GM20431 (cell line): ENCODE results near the gene VRK3.
"Not testable (repeated sequence)": the region's sequence is repeated elsewhere in the genome, so short reads cannot be mapped to it uniquely, and the experiment has no call there.

ENCODE experiments used
- in situ Hi-C: fragments of 300-500 bp; cut with MseI, MboI; formaldehyde crosslinking; loops from one replicate; pipeline ENCODE4 v1.15.0; 2020; ENCODE audit warnings: low sequenced_read_pairs; ENCODE audit not compliant: unreplicated experiment

Gene VRK3

DNA sequence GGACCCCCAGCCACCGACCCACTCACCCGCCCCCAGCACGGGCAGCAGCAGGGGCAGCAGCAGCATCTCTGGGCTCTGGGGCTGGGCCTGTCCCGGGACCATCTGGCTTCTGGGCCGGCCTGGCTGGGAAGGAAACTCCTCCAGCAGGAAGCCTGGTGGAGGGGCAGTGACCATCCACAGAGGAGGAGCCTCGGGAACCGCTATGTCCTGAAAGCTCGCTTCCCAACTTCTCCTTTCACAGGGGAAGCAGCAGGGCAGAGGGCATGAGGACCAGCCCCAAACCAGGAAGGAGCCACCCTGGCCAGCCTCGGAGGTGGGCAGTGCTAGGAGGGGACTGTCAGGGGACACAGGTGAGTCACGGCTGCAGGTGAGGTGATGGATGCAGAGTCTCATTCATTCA, 64.2 kb downstream of the VRK3 start, which contains the start of gene SIGLEC11:
Gene SIGLEC11, minus strand, starts transcription at position 193 of the 400 bp plus-strand sequence. Its CDS starts 91 bp downstream, at position 102.
- in situ Hi-C loops, result not testable (repeated sequence)

GRCh38 chr19:49959892-49960291, 65.3 kb downstream of the VRK3 start:
- in situ Hi-C loops, result not testable (repeated sequence)

- in situ Hi-C loops, result not testable (repeated sequence)
Observed at GRCh38 chr19:49958596-49958995, 66.6 kb downstream of the VRK3 start.

DNA sequence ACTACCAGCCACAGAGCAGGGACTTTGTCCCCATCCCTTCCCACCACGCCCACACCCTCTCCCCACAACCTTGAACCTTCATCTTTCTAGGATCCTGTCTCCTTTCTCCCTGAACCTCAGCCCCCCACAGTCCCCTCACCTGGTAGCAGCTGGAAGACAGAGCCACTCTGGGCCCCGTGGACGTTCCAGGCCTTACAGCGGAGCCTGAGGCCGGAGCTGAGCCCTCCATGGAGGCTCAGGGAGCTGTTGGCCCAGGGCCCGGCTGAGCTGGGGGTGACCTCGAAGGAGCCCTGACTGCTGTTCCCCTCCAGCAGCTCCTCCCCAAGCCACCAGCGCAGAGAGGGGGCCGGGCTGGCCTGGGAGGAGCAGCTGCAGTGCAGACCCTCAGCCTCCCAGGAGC, 67.0 kb downstream of the VRK3 start:
- in situ Hi-C loops, result not testable (repeated sequence)

- in situ Hi-C loops, result no loop called here
Observed at GRCh38 chr19:49957262-49957915, 67.8 kb downstream of the VRK3 start.

GRCh38 chr19:49956115-49956495, 69.1 kb downstream of the VRK3 start:
- in situ Hi-C loops, result no loop called here

- in situ Hi-C loops, result no loop called here
Observed at GRCh38 chr19:49954933-49955332, 70.2 kb downstream of the VRK3 start.

DNA sequence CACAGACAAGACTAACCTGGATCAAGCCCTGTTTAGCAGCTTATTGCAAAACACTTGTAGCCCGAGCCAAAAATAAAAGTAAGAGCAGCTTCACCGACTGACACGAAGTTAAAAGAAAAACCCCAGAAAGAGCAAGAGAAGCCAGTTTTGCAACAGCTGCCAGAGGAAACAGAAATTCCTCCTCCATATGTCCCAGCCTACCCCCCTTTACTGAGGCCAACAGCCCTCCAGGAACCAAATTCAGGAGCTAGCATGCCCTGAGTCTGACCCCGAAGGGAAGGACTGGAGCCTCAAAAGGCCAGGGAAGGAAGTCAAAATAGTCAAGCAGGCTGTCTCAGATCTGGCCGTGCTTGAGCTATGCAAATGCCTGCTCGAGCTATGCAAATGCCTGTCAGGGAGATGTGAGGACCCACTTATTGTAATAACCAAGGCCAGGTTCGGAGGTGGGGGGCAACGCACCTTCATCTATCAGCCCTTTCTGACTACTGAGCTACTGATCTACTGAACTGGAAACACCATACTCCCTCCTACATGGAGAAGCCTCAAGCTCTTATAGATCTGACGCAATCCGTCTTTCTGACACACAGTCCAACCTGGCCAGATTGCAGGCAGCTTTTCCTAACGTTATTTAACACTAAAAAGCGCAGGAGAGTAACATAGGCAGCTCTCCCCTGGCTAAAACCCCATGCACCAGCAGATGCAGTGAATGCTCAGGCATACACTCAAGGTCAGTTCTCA, 70.9 kb downstream of the VRK3 start:
- in situ Hi-C loops, result no loop called here

DNA sequence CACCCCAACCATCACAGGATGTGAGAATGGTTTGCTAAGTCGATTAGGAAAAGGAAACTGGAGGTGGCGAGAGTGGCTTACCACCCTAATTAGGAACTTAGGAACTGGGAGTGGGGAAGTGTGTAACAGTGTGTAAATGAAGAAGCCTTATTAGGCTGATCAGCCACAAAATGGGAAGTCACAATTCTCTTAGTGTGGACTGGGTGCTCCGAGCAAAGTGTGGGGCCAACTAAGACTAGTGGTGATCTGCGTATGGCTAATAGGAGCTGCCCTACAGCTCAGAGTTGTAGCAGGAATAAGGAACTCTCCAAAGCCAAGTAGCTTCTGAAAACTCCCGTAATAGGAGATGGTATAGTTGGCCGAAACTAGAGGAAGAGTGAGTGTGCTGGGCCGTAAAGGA, 71.8 kb downstream of the VRK3 start:
- in situ Hi-C loops, result no loop called here

- in situ Hi-C loops, result no loop called here
Observed at GRCh38 chr19:49952906-49953305, 72.3 kb downstream of the VRK3 start.

DNA sequence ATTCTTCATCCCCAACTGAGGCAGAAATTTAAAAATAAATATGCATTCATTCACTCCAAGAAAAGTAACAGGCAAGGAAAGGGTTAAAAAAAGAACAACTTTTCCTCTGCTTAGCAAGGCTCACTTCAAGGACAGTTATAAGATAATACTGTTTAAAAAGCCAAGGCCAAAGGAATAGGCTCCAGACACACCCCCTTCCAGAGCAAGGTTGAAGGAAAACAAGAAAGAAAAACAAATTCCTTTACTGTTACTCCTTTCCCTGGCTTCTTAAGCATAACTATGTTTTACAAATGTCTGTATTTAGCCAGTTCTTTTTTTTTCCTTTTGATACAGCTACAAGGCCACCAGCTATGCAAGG, 72.7 kb downstream of the VRK3 start:
- in situ Hi-C loops, result no loop called here

GRCh38 chr19:49951806-49952478, 73.2 kb downstream of the VRK3 start:
- in situ Hi-C loops, result no loop called here

DNA sequence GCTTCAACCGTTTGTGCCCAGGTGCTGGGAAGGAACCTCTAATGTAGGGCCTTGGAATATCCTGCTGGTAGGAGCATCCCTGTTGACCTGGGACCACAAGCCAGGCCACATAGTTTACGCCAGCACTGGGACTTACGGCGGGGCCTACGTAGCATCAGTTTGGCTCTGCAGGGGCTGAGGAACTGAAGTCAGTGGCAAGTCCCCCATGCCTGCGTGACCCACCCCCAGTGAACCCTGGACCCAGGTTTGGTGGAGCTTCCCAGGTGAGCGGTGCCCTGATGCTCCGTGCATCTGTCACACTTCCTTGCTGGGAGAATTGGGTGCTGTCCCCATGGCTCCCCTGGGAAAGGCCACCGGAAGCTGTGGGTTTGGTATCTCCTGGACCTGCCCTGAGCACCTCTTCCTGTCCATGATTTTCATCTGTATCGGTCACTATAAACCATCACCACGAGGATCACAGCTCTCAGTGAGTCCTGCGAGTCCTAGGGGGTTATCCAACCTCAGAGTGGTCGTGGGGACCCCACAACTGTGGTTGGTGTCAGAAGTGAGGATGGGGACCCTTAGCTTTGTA, 74.1 kb downstream of the VRK3 start:
- in situ Hi-C loops, result no loop called here

DNA sequence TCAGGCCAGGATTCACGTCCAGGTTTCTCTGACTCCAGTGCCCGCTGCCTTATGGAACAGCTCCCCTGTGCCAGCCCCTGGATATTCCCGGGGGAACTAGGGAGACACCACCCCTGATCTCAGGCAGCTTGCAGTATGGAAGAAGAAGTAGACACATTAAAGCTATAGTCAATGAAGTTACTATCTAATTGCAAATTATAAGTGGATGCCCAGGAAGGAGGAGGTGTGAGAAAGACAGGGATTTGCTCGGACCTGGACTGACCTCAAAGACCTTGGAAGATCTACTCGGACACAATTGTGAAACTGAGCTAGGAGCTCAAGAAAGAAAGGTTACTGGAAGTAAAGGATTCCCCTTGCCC, 74.6 kb downstream of the VRK3 start:
- in situ Hi-C loops, result no loop called here

DNA sequence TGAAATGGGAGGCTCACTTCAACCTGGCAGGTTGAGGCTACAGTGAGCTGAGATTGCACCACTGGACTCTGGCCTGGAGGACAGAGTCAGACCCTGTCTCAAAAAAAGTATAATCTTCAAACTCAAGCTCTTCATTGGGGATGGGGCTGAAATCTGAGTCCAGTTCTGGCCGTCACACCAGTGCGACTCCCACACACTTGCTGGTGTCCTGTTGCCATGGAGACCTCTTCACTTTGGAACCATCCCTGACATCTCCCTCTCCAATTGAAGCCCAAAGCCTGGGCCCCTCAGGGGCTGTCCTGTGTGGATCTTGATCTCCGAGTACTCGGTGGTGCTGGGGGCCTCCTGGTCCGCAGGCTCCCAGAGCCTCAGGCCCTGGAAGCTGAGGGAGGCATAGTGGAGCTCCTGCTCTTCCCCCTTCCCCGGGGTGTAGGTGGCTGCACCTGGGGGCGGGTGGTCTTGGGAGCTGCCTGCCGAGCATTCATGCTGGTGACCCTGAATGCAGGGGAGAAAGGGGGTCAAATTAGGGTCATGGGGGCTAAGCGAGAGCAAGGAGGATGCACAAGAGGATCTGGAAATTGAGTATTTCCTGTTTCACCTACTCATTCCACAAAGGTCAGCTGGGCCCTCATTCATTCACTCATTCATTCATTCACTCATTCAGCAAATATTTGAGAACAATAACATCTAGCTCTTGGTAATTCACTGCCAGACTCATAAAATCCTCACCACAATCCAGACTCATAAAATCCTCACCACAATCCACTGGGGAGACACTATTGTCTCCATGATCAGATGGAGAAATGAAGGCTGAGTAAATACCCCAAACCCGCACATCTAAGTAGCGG, 75.2 kb downstream of the VRK3 start:
- in situ Hi-C loops, result no loop called here

GRCh38 chr19:49946415-49946814, 78.8 kb downstream of the VRK3 start:
- in situ Hi-C loops, result no loop called here

GRCh38 chr19:49944567-49944966, 80.6 kb downstream of the VRK3 start:
- in situ Hi-C loops, result not testable (repeated sequence)

DNA sequence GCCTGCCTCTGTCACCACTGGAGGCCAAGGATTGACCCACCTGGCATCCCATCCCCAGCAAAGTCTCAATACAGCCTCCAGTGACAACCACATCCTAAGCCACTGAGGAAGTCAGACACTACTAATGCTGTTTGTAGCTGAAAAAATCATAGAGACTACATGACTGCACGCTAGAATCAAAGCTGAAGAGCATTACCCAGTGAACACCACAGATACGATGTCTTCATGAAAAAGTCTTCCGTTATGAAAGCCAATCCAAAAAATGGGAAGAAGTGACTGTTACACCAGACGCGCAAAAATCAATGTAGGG, 84.7 kb downstream of the VRK3 start:
- in situ Hi-C loops, result no loop called here

DNA sequence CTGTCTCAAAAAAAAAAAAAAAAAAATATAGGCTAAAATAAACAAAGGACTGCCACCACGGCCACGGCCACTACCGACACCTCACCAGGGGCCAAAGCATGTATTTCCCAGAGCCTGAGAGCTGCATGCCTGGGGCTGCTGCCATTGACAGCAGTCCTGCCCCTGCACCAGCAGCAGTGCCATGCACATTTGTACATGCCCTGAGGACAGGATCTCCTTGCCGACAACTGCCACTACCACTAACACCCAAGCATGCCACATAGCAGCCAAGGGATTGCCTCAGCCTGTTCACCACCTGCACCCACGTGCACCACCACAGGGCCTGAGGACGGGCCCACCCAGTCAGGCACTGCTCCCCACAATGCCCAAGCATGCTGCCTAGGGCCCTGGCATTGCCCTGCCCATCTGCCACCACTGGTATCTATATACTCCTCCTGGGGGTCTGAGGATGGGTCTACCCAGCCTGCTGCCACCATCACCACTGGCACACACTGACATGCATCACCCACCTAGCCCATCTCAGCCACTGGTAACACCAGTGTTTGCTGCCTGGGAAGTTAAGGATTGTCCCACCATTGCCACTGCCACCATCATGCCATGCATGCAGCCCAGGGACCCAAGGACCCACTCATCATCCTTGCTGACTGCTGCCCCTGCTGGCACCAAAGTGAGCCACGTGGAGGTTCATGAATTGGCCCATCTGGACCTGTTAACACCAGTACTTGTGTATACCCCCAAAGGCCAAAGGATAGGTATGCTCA, 85.3 kb downstream of the VRK3 start:
- in situ Hi-C loops, result no loop called here

DNA sequence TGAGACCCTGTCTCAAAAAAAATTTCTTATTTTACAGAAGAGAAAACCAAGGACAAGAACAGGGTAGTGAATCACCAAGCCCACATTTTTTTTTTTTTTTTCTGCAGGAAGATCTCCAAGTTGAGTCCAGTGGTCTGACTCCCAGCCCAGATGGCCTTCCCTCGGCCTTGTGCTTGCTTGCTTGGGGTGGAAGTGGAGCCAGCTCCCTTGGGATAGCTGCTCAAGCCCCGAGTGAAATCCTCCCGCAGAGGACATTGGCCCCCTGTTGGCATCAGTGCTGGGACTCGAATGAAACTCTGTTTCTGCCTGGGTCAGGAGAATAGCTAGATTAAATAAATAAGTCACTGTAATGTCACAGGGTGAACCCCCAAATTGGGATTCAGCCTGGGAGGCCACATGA, 86.5 kb downstream of the VRK3 start:
- in situ Hi-C loops, result no loop called here
